ENCODE results near the gene CAD.

Gene CAD

DNA sequence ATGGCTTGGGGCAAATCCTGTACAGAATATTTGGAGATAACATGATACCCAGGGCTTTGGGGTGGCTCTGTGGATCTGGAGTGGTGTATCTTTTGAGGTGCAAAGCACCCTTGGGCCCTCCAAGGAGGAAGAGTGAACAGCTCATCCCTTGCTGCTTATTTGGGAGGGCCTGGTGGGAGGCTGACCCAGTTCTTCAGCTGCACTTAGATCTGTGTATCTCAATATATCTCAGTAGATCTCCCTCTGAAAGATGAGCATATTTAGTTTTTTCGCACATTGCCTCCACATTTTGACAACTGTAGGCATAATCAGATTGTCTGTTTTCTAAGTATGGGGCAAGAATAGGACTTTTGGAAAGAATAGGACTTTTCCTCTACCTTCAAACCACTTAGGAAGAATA lies 67.8 kb downstream of the CAD start:
- no peak for FAIRE-seq

GRCh38 chr2:27285481-27285880 lies 68.3 kb downstream of the CAD start:
- no peak for FAIRE-seq

DNA sequence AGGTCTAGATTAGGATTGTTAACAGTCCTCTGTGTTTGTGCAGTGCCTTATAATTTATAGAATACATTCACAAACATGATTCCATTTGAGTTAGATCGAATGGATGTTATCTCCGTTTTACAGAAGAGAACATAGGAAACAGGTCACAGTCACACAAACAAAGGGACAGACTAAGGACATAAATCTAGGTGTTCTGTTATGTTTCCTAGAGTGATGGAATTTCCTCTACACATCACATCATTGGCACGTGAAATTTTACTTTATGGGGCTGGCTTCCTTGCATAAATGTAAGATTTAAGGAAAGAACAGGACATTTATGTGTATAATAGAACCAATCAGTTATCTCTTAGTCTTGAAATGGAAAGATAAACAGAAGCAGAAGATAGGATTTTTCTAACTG lies 71.4 kb downstream of the CAD start:
- no peak for FAIRE-seq

DNA sequence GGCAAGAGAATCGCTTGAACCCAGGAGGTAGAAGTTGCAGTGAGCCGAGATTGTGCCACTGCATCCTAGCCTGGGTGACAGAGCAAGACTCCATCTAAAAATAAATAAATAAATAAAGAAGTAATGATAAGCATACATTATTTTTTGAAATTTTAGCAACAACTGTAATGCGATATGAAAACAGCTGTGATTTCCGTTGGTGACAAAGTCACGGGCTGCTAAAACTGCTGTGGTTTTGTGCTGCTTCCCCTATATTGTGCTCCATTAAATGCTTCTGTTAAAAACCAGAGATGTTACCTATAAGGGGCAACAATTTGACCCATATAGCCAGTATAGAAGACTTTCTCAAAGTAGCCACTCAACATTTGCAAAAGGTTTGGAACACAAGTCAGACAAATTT lies 73.4 kb downstream of the CAD start:
- no peak for FAIRE-seq

- no peak for FAIRE-seq
These were observed 74.7 kb downstream of the CAD start for GRCh38 chr2:27291865-27292264.
